ENCODE results near the gene CUL2.

The CUL2 gene

GRCh38 chr10:35126530-35127288 lies 36.6 kb upstream of the CUL2 start, which contains the start of gene CREM (continued):
- TF ChIP-seq ZNF843 (tag by site-specific recombination; IDR thresholded peaks at IDR 0.05) (no peak), ZBTB26 (tag by site-specific recombination; optimal IDR thresholded peaks at IDR 0.05) (peak; percentile 84), ZFP41 (tag by site-specific recombination; IDR thresholded peaks at IDR 0.05; ENCODE audit: borderline replicate concordance) (no peak), YY1 (tag by site-specific recombination; IDR thresholded peaks at IDR 0.05) (0 out of 2 replicates have a peak, but pooled peaks have one; percentile 28), ZNF266 (tag by site-specific recombination; IDR thresholded peaks at IDR 0.05; ENCODE audit: low read depth) (no peak), ZNF280C (tag by site-specific recombination; IDR thresholded peaks at IDR 0.05) (no peak), KLF17 (tag by site-specific recombination; IDR thresholded peaks at IDR 0.05) (peak; percentile 73), BCL11A (tag by site-specific recombination; IDR thresholded peaks at IDR 0.05; ENCODE audit: low read depth) (peak; percentile 69), ZNF571 (tag by site-specific recombination; IDR thresholded peaks at IDR 0.05) (no peak), KLF1 (tag by site-specific recombination; IDR thresholded peaks at IDR 0.05) (peak; percentile 68), ZNF433 (tag by site-specific recombination; IDR thresholded peaks at IDR 0.05; ENCODE audit: low read depth) (no peak), ZNF138 (tag by site-specific recombination; IDR thresholded peaks at IDR 0.05; ENCODE audit: borderline replicate concordance) (no peak), ZNF132 (tag by site-specific recombination; IDR thresholded peaks at IDR 0.05; ENCODE audit: borderline replicate concordance) (no peak), ZNF26 (tag by site-specific recombination; IDR thresholded peaks at IDR 0.05) (no peak), ZNF10 (tag by site-specific recombination; IDR thresholded peaks at IDR 0.05) (peak; percentile 57), OVOL3 (tag by site-specific recombination; IDR thresholded peaks at IDR 0.05) (no peak), ZNF148 (tag by site-specific recombination; IDR thresholded peaks at IDR 0.05; ENCODE audit: borderline replicate concordance) (no peak), GLIS2 (tag by site-specific recombination; IDR thresholded peaks at IDR 0.05) (peak; percentile 98), ZNF394 (tag by site-specific recombination; IDR thresholded peaks at IDR 0.05; ENCODE audit: borderline replicate concordance) (peak; percentile 66; the same call in 1 of the 2 replicates), MEIS1 (CRISPR knock-in tag; IDR thresholded peaks at IDR 0.05; ENCODE audit: borderline replicate concordance) (no peak), HIC1 (tag by site-specific recombination; IDR thresholded peaks at IDR 0.05) (peak; percentile 48), ZNF398 (tag by site-specific recombination; IDR thresholded peaks at IDR 0.05) (peak; percentile 61), ZNF792 (tag by site-specific recombination; IDR thresholded peaks at IDR 0.05) (no peak), ZNF548 (tag by site-specific recombination; IDR thresholded peaks at IDR 0.05) (no peak)

All from HEK293 (cell line).